ENCODE results near the gene TUBB2B.

TUBB2B gene

GRCh38 chr6:3232017-3232945 lies 4.8 kb upstream of the TUBB2B start:
- no peak for DNase-seq

DNA sequence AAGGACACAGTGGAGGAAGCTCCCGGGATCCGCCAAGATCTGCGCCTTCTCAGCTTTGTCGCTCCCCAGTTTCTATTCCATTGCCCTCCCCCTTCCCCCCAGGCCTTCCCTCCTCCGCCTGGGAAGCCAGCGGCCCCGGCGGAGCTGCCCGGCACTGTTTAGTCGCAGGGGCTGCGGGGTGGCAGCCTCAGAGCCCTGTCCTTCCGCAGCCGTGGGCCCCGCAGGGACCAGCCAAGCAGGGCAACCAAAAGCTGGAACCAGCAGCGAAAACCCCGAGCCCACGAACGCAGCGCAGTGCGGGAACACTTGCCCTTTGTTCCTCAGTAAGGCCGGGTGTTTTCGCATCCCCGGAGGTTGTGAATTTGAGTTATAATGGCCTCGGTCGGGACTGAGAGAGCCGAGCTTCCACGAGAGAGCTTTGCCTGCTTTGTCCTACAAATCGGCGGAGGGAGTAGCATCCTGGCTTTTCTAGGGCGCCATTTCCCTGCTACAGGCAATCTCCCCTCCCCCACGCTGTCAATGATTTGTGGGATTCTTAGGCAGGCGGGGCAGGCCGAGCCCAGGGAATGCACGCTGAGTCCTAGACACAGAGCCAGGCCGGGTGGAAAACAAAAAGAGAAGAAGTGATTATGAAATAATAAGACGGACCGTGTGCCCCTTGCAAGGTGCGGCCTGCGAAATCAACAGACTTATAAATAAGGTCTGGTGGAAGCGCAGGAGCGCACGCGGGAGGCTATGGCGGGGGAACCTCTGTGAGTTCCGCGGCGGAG lies 4.0 kb upstream of the TUBB2B start:
- DNase-seq = peak; percentile 66

GRCh38 chr6:3230900-3231246 lies 3.4 kb upstream of the TUBB2B start:
- no peak for DNase-seq

- DNase-seq = no peak
These were observed 2.9 kb upstream of the TUBB2B start for GRCh38 chr6:3230256-3230882.

- peak; percentile 54 for DNase-seq
These were observed 2.2 kb upstream of the TUBB2B start for GRCh38 chr6:3229566-3230178.

DNA sequence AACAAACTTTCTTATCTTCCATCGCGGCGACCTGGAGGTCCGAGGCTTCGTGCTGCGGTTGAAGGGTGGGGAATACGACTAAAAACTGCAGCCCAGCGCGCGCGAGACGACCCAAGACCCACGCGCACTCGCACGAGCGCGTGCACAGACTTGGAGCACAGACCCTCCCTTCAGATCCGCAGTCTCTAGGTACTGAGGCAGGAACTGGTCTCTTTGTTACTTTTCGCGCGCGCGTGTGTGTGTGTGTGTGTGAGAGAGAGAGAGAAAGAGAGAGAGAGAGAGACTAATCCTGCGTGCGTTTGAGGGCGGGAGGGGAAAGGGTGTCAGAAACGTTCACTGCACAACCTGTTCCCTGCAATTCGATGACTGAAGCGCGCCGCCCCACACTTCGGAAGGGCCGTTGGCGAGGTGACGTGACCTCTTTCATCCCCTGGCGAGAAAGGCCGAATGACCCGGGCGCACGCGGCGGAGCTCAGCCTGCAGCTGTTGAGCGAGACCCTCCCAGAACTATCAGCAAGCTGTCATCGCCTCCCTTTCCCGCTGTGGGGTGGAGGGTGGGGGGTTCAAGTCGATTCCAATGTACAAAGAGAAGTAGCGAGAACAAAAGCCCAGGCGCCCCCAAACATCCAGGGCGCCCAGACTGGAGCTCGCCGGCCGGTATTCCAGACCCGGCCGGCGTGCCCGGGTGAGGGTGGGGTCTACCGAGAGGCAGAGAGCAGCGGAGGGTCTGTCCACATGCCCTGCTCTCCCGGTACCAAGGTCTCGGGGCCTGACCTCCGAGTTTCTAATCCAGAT lies 1.5 kb upstream of the TUBB2B start:
- peak; percentile 61 for DNase-seq

GRCh38 chr6:3228046-3228671 lies 706 bp upstream of the TUBB2B start:
- DNase-seq = peak; percentile 44

DNA sequence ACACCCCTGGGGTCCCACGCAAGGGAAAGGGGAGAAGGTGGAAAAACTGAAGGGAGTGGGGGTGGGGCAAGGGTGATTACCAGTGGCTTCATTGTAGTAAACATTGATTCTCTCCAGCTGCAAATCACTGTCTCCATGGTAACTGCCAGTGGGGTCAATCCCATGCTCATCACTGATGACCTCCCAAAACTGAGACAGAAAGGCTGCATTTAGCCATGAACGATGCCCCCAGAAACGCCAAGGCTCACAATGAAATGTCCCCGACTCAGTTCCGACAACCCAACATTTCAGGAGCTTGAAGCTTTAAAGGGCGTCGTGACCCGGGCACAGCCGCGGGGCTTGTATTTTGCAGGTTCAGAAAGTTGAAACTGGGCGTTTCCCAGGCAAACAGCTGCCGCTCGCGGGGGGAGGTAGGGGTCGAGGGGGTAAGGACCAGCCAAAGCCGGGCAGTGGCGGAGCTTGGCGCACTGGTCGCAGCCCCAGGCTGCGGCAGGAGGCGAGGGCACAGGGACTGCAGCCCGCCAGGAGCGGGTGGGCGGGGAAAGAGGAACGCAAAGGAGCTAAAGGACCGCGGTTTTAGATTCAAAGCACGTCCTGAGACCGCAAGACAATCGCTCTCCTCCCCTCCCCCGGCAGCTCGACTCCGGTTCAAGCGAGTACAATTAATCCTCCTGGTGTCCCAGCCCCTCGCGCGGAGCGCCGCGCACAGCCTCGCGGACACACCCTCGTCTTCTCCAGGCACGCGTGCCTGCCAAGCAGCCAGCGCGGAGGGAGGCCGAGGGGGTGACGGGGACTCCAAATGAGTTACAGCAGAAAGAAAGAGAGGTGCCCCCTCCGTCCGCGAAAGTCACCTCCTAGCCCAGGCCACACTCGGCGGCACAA lies 731 bp downstream of the TUBB2B start:
- DNase-seq = no peak

DNA sequence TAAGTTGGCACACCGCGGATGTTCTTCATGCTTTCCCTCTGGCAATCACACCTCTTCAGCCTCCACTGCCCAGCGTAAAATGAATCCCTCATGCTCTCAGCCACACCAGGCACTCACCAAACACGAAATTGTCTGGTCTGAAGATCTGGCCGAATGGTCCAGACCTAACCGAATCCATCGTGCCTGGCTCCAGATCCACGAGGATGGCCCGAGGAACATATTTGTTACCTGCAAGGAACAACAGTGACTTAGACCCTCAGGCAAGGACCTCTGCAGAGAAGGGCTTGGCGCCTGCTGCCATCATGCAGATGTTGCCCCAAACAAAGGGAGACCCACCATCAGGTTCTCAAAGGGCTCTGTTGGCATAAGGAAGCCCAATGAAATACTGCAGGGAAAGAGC lies 1.4 kb downstream of the TUBB2B start:
- DNase-seq = no peak

DNA sequence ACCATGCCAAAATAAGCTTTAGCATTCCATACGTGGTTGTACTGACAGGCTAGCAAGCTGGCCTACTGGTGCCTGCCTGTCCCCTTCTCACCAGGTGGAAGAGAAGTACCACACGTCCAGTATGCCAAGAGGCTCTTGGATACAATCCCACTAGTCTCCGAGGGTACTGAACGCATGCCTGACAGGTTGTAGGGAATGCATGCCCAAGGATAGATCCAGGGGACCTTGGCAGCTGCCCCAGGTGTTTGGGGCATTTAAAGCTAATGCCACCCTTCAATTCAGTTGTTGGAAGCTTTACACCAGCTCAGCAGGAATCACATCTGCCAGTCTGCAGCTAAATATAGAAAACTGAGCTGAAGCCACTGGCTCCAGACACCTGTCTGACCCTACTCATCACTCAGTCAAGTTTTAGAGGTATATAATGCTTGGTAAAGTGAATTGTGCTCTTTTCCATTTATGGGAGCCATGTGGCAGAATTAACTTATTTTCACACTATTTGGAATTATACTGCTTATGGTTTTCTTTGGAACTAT lies 4.9 kb downstream of the TUBB2B start:
- DNase-seq = no peak

GRCh38 chr6:3221578-3221977 lies 5.9 kb downstream of the TUBB2B start:
- DNase-seq = no peak

GRCh38 chr6:3220366-3220765 lies 7.1 kb downstream of the TUBB2B start:
- no peak for DNase-seq

DNA sequence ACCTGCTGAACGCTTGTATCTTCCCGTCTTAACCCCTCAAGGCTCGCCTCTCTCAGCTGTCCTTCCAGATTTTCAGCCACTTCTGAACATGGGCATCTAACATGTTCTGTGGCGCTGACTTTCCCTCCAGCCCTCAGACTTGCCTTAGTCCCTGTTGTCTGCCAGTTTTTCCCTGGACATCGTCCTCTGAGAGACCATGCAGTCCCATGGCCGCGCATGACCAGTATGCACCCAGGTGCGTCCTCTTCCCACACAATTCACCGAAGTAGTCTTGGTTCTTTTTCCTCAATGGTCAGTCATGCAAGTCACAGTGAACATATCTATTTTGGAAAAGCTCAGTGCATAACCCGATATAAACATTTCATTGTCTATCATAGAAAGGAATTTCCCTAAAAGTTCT lies 9.2 kb downstream of the TUBB2B start:
- no peak for DNase-seq

GRCh38 chr6:3217286-3217685 lies 10.2 kb downstream of the TUBB2B start:
- no peak for DNase-seq

DNA sequence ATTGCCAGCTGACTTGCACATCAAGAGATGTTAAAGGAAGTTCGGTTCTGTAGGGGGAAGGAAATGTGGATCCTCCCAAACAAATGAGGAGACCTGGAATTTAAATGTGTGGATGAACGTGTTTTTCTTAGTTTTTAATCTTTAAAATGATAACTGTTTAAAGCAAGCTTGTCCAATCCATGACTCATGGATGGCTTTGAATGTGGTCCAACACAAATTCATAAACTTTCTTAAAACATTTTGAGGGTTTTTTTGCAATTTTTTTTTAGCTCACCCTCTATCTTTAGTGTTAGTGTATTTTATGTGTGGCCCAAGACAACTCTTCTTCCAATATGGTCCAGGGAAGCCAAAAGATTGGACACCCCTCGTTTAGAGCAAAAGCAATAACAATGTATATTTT lies 12.6 kb downstream of the TUBB2B start:
- DNase-seq = no peak

GRCh38 chr6:3213334-3213695 lies 14.1 kb downstream of the TUBB2B start:
- no peak for DNase-seq

DNA sequence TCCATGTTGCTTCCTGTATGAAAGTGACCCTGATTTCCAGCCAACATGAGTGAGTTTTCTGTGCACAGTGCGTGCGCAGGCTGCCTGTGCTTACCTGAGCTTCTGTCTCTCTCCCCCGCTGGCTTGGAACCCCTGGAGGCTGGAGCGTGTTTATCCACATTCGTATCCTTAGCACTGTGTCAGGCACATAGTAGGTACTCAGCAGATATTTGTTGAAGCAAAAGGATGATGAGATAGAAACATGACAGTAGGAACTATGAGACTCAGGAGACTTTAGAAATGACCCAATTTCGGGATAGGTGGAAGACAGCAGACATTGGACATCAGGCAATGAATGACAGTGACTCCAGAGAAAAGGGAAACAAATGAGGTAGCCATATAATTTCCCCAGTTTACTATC lies 15.2 kb downstream of the TUBB2B start:
- DNase-seq = no peak

GRCh38 chr6:3211681-3212080 lies 15.8 kb downstream of the TUBB2B start:
- DNase-seq = no peak

DNA sequence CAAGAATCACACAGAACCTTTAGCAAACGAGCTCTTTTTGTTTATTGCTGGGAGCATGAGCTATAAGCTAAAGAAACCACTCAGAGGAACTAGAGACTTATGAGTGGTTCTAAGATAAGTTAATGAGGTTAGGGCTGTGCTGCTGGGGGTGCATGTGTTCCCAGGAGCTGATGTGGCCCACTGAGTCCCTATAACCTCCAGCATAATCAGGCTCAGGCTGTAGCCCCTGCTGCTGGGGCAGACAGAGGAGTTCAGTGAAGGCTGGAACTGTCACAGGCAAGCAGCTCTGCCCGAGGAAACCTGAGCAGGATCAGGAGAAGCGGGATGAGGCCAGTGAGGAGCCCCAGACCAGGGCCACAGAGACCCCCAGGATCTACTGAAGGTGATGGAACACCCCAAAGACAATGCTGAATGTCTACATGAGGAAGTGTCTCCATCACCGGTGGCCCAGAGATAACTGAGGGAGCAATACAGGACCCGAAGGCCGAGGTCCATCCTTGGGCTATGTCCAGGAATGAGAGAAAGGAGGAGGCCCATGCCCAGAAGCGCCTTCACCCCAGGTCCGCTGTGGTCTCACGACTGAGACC lies 17.3 kb downstream of the TUBB2B start:
- DNase-seq = no peak

Data from NCI-H2107 (cell line).